Measurements from ENCODE around the gene TRIM32. TPM values are rescaled to one million over a fixed set of nuclear protein-coding genes. Genes with fewer than 3 reads are reported as not detected.

Gene TRIM32
- polyA plus RNA-seq, 1 donor (not counting 4 experiments of a cell fraction or from before 2014, with no cell fraction given) = 21.3 TPM

DNA sequence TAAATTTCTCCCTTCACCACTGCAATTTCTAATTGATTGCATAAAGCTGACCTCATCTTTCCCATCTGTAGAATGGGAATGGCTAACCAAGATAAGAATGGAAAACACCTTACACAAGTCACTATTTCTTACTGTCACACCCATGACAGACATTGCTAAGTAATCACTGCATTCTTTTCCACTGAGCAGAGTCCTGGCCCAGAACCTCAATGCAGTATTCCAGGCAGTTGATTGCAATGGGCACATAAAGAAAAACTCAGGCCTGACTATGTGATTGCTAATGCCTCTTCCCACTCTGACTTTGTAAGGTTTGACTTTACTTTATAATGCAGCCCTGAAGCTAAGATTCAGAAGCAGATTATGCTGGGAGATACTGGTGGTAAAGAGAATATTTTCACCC, 29.3 kb downstream of the TRIM32 start:
- H3K4me3 ChIP-seq (ENCODE audit: control insufficient read depth in 2 of 3, extremely low read depth in 1 of 3, insufficient read depth in 2 of 3, low read depth in 1 of 3, low read length in 3 of 3) = no peak overlapping the region
- no peaks in the 10 kb centered on the region for H3K79me2 ChIP-seq (ENCODE audit: control insufficient read depth, insufficient read depth, low read length)
- TF ChIP-seq EZH2 (IDR thresholded peaks at IDR 0.05; ENCODE audit: low read length) (no peak), CTCF (optimal IDR thresholded peaks at IDR 0.05 in 1 of 3, IDR thresholded peaks at IDR 0.05 in 1 of 3, conservative IDR thresholded peaks at IDR 0.05 in 1 of 3; ENCODE audit: extremely low read depth in 1 of 3, insufficient read depth in 2 of 3, low read length in 3 of 3) (no peak)
- no peaks in the 10 kb centered on the region for H3K27me3 ChIP-seq (ENCODE audit: control insufficient read depth, extremely low read depth, insufficient read depth, low read length)
- DNase-seq (ENCODE audit: low read depth, low spot score) (no peak), FAIRE-seq (no peak)
- no peak overlapping the region for H3K9ac ChIP-seq (ENCODE audit: control insufficient read depth, extremely low read depth, insufficient read depth, low read length)
- dilution Hi-C loops (cut with MboI; ENCODE audit: extremely low pct_ligation_motif_present, low sequenced_read_pairs) = no loop called here
- H4K20me1 ChIP-seq (ENCODE audit: control insufficient read depth, extremely low read depth, insufficient read depth, low read length) = no peaks in the 10 kb centered on the region
- H2AFZ ChIP-seq (ENCODE audit: control insufficient read depth, low read length) = no peak overlapping the region
- H3K4me1 ChIP-seq (ENCODE audit: control insufficient read depth, extremely low read depth, insufficient read depth, low read length) = no peaks in the 10 kb centered on the region
- no peaks in the 10 kb centered on the region for H3K9me1 ChIP-seq (ENCODE audit: control insufficient read depth, extremely low read depth, insufficient read depth, low read length)
- H3K36me3 ChIP-seq (ENCODE audit: control insufficient read depth in 2 of 2, extremely low read depth in 1 of 2, insufficient read depth in 2 of 2, low read length in 2 of 2) = no peaks in the 10 kb centered on the region
- no peak overlapping the region for H3K4me2 ChIP-seq (ENCODE audit: control insufficient read depth, extremely low read depth, insufficient read depth, low read depth, low read length)
- H3K27ac ChIP-seq (ENCODE audit: control insufficient read depth, insufficient read depth, low read length) = no peak overlapping the region
- H3K9me3 ChIP-seq (ENCODE audit: control insufficient read depth, low read depth, low read length) = no peaks in the 10 kb centered on the region

GRCh38 chr9:116717150-116717549, 30.0 kb downstream of the TRIM32 start:
- Histone ChIP-seq H2AFZ (ENCODE audit: control insufficient read depth, low read length) (no peak overlapping the region), H3K4me2 (ENCODE audit: control insufficient read depth, extremely low read depth, insufficient read depth, low read depth, low read length) (no peak overlapping the region), H3K9me3 (ENCODE audit: control insufficient read depth, low read depth, low read length) (no peaks in the 10 kb centered on the region), H3K4me3 (ENCODE audit: control insufficient read depth in 2 of 3, extremely low read depth in 1 of 3, insufficient read depth in 2 of 3, low read depth in 1 of 3, low read length in 3 of 3) (no peak overlapping the region), H3K27ac (ENCODE audit: control insufficient read depth, insufficient read depth, low read length) (no peak overlapping the region), H3K36me3 (ENCODE audit: control insufficient read depth in 2 of 2, extremely low read depth in 1 of 2, insufficient read depth in 2 of 2, low read length in 2 of 2) (no peaks in the 10 kb centered on the region), H4K20me1 (ENCODE audit: control insufficient read depth, extremely low read depth, insufficient read depth, low read length) (no peaks in the 10 kb centered on the region), H3K27me3 (ENCODE audit: control insufficient read depth, extremely low read depth, insufficient read depth, low read length) (no peaks in the 10 kb centered on the region), H3K9me1 (ENCODE audit: control insufficient read depth, extremely low read depth, insufficient read depth, low read length) (no peaks in the 10 kb centered on the region), H3K4me1 (ENCODE audit: control insufficient read depth, extremely low read depth, insufficient read depth, low read length) (no peaks in the 10 kb centered on the region), H3K79me2 (ENCODE audit: control insufficient read depth, insufficient read depth, low read length) (no peaks in the 10 kb centered on the region), H3K9ac (ENCODE audit: control insufficient read depth, extremely low read depth, insufficient read depth, low read length) (no peak overlapping the region)
- dilution Hi-C loops (cut with MboI; ENCODE audit: extremely low pct_ligation_motif_present, low sequenced_read_pairs) = no loop called here
- FAIRE-seq = no peak
- TF ChIP-seq EZH2 (IDR thresholded peaks at IDR 0.05; ENCODE audit: low read length) (no peak), CTCF (optimal IDR thresholded peaks at IDR 0.05 in 1 of 3, IDR thresholded peaks at IDR 0.05 in 1 of 3, conservative IDR thresholded peaks at IDR 0.05 in 1 of 3; ENCODE audit: extremely low read depth in 1 of 3, insufficient read depth in 2 of 3, low read length in 3 of 3) (no peak)
- no peak for DNase-seq (ENCODE audit: low read depth, low spot score)

Measured in keratinocyte (primary cell).